A172 (cell line): ENCODE results near the gene CAMTA2. TPM values are rescaled to one million over a fixed set of nuclear protein-coding genes. Genes with fewer than 3 reads are reported as not detected.

ENCODE experiments used
- DNase-seq: peaks from one replicate; pipeline ENCODE4 v3.0.0-alpha.2; 2015; ENCODE audit warnings: low spot score
- total RNA-seq: library from RNA; depleted of rRNA; stranded (reverse); fragments of >200 nt; shearing (Covaris generic); gene quantifications from 2 replicates; pipeline ENCODE4 v1.2.3, GENCODE V29; 2014

The CAMTA2 gene
- total RNA-seq, 1 experiment from 2014 or later: 7.1 TPM

GRCh38 chr17:4999430-5000093, 12.1 kb upstream of the CAMTA2 start:
- DNase-seq: no peak

- DNase-seq: no peak
These were observed 11.4 kb upstream of the CAMTA2 start for GRCh38 chr17:4998732-4999429.

GRCh38 chr17:4998027-4998731, 10.7 kb upstream of the CAMTA2 start:
- no peak for DNase-seq

- DNase-seq: peak; percentile 79
These were observed 10.0 kb upstream of the CAMTA2 start, which contains the start of the genes INCA1 and KIF1C for GRCh38 chr17:4997302-4998026. INCA1 (minus strand) TSS chr17:4997522; CDS start chr17:4994437, 3,085 bp downstream. KIF1C (plus strand) TSS chr17:4997950; CDS start chr17:5000247, 2,297 bp downstream.

GRCh38 chr17:4994081-4994595, 6.7 kb upstream of the CAMTA2 start:
- no peak for DNase-seq

GRCh38 chr17:4987767-4988567, 492 bp upstream of the CAMTA2 start:
- DNase-seq: no peak

- no peak for DNase-seq
These were observed 1.1 kb downstream of the CAMTA2 start for GRCh38 chr17:4986403-4986802.

GRCh38 chr17:4982305-4982704, 5.2 kb downstream of the CAMTA2 start:
- DNase-seq: no peak

- DNase-seq: peak; percentile 46
These were observed 6.7 kb downstream of the CAMTA2 start for GRCh38 chr17:4980644-4981216.

- no peak for DNase-seq
These were observed 8.7 kb downstream of the CAMTA2 start for GRCh38 chr17:4978726-4979125.

GRCh38 chr17:4974115-4974670, 13.3 kb downstream of the CAMTA2 start:
- DNase-seq: no peak

- DNase-seq: no peak
These were observed 14.0 kb downstream of the CAMTA2 start for GRCh38 chr17:4973256-4974114.

GRCh38 chr17:4972752-4973151, 14.7 kb downstream of the CAMTA2 start:
- no peak for DNase-seq

GRCh38 chr17:4972322-4972721, 15.2 kb downstream of the CAMTA2 start:
- no peak for DNase-seq

- DNase-seq: no peak
These were observed 15.6 kb downstream of the CAMTA2 start for GRCh38 chr17:4971826-4972225.

- DNase-seq: no peak
These were observed 17.2 kb downstream of the CAMTA2 start for GRCh38 chr17:4970273-4970672.

GRCh38 chr17:4969551-4970173, 17.8 kb downstream of the CAMTA2 start:
- DNase-seq: no peak

GRCh38 chr17:4969047-4969550, 18.4 kb downstream of the CAMTA2 start:
- DNase-seq: peak; percentile 51
